IPS-NIHi7 (cell line): ENCODE measurements around the gene PARN.
A peak's percentile ranks its signal among the peaks of the same experiment; 100 is the strongest.
"Not testable (repeated sequence)": the region's sequence is repeated elsewhere in the genome, so short reads cannot be mapped to it uniquely, and the experiment has no call there.

Experiments used
- DNase-seq: peaks from one replicate; pipeline ENCODE4 v3.0.0; 2012; ENCODE audit warnings: mixed read lengths; ENCODE audit errors: extremely low spot score

PARN gene

DNA sequence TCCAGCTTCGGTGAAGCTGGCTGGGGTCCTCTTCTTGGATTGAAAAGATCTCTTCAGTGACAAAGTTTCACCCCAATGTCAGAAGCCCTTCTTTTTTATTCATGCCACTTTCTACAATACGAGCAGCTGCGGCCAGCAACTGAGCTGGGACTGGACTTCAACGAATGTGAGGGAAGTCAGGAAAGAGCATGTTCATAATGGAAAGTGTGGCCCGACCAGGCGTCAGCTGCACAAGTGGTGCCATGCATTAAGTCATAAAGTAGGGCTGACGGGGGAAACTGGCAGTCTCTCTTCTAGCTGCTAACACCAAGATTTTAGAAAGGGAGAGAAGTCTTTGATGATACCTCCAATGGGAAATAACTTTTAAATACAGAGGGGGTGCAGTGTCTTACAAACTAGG, 192.6 kb downstream of the PARN start:
- DNase-seq = no peak

DNA sequence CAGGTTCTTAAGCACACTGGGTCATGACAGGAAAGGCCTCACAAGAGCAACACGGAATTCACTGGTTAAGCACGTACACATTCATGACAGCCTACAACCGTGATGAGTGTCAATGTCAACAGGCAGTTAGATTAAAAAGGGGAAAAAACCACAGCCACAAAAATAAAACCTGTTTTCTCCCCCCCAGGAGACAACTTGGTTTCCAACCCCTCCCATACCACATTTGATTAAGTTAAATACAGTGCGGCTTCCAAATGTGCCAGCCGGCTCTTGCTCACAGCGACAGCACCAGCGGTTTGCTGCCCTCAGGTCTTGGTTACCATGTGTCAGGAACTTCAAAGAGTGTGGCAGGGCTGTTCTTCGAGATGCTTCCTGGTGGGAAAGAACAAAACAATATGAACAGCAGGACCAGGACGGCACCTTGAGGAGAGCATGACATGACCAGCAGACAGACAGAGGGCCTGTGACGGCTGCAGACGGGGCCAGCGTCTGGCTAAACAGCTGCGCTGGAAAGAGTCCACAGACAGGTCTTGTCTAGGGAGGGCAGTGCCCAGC, 193.6 kb downstream of the PARN start:
- no peak for DNase-seq

DNA sequence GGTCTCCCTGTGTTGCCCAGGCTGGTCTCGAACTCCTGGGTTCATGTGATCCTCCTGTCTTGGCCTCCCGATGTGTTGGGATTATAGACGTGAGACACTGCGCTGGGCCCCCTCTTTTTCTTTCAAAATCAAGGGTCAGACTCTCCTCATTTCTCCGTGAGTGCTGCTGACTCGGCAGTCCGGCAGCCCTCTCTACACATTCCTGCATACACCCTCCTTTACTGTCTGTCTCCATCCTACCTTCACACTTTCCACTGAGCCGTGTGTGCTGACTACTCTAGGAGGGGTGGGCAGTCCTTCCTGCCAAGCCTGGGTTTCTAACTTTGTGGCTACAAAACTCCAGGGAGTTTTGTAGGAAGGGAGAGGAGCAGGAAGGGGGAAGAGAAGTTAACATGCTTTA, 195.2 kb downstream of the PARN start:
- DNase-seq = no peak

DNA sequence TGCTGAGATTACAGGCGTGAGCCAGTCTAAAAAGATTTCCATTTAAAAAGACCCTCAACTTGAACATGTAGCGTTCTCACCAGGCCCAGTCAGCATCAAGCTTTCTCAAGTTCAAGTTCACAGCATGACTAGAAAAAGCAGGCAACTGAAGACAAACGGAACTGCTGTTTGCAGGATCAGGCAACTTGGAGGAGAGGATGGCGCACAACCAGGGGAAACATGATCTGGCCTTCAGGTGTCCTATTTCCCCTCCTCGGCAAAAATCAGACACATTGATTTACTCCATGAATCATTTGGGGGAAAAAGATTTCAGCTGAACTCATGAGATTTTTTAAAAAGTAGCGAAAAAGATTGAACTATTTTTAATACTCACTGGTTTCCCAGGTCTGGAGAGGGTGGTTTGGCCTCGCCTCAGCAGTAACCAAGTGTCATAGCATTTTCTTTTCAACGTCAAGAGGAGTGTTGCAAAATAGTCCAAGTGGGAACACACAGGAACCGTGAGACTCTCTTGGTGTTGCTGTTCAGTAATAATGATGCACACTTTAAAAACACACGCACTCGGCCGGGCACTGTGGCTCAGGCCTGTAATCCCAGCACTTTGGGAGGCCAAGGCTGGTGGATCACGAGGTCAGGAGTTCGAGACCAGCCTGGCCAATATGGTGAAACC, 201.0 kb downstream of the PARN start:
- DNase-seq = not testable (repeated sequence)

DNA sequence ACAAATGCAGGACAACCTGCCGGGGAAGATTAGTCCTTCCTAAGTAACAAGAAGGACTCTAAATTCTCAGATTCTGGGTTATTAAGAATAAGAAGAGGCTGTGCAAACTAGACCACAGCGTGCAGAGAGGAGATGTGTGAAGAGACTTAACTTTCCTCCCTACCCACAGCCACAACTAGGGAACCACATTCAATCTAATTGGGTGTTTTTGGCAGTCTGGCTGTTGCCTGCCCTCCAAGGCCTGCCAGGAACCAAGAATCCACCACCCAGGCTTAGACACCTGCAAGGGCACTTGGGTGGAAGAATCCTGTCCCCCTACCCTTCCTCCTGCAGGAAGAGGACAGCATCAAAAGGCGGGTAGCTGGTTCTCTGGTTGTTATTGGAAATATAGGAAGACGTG, 202.0 kb downstream of the PARN start:
- no peak for DNase-seq

DNA sequence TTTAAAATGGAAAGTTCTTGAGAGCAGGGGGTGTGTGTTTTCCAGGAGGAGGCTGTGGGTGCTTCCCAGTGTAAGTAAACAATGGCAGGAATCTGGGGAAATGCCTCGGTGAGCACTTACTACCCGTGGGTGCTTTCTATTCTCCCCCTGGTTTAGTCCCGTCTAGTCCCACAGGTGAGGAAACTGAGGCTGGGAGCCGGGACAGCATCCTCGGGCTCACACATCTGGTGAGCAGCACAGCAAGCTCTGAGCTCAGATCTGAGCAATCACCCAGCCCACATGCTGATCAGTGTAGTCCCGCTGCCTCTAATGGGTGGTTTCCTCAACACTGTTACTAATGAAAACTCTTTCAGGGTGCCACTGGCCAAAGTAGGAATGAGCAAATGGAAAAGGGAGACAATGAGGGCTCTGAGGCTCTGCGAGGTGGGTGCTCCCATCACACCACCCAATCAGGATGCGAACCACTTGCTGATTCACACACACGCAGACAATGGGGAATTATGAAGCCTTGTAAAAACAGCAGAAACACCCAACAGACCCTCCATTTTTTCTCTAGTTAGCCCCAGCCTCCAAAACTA, 202.6 kb downstream of the PARN start:
- no peak for DNase-seq

DNA sequence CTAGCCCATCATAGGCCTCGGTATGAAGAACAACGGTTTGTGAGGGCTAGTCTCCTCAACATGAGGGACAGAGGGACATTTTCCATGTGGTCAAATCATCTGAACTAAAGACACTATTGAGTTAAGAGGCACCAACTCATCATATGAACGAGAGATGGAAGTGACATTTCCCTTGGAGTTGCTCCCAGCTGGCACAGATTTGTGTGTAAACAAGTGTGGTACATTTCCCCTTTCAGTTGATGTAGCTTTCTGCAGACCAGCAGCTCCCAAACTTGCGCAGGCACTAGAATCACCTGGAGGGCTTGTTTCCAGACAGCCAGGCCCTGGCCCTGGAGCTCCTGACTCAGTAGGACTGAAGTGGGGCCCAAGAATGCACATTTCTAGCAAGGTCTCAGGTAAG, 205.5 kb downstream of the PARN start:
- no peak for DNase-seq

DNA sequence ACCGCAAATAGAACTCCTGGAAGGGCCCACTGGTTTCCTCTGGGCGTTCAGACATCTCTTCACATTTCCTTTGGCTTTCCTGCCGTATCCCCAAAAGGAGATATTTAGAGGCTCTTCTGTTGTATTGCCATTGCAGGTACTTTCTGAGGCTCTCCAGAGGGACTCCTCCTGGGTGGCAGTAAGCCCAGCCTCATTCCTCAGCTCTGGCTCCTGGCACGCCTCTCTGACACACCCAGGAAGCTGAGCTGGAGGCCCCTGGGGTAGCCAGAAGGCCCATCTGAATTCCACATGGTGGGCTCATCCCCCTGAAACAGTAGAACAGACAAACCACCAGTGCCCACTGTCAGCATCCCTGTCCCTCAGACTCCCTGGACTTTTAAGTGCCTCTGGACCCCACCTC, 206.7 kb downstream of the PARN start:
- DNase-seq = no peak

DNA sequence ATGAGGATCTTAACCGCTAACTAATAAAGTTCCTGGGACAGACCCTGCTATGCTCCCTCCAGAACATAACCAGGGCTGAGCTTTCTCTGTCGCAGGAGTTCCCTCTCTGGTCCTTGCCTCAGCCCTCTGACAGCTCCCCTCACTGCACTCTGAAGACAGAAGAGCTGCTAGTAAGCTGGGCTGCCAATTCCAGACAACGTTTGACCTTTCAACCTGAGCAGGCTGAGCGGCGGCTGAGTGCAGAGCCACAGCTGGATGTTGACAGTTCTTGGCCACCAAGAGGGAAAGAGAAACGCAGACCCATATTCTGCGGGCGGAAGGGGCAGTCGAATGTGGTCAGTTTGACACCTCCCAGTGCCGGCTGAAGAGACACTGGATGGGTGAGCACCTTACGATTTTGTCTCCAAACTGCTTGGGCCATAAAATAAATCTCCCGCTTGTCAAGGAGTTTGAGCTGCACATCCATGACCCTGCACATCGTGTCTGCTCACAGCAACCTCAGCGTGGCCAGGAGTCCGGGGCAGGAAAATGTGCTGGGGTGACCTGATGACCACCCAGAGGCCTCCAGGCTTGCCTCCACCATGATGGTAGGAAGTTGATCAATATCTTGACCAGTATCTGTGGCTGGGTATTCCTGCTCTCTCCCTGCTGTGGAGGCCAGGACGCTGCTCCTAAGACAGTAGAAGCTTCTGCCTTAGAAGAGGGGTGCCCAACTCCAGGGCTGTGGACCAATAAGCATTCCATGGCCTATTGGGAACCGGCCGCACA, 209.2 kb downstream of the PARN start:
- no peak for DNase-seq

DNA sequence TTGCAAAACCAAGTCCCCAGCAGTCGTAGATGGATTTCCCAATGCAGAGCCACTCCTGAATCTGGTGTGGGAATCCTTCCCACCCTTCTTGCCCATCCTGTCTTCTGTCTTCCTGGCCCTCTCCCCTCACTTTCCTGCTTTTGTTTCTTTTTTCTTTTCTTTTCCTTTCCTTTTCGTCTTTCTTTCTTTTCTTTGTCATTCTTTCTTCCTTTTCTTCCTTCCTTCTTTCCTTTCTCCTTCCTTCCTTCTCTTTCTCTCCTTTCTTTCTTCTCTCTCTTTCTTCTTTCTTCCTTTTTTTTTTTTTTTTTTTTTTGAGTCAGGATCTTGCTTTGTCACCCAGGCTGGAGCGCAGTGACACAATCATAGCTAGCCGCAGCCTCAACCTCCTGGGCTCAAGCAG, 209.8 kb downstream of the PARN start:
- DNase-seq = not testable (repeated sequence)

DNA sequence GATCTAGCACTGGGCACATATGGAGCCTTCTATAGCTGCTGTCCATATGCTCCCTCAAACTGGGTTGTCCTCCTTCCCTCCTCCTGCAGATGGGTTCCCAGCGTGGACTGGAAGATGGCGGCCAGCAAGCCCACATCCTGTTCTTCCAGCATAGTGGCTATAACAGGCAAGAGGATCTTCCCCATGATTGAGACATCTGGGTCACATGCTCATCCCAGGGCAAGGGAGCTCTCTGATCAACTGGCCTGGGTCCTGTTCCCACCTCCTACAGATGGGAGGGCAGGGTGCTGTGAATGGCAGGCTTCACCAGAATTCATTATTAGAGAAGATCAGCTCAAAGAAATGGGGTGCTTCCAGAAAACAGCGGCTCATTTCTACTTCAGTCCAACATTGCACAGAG, 210.2 kb downstream of the PARN start:
- no peak for DNase-seq

DNA sequence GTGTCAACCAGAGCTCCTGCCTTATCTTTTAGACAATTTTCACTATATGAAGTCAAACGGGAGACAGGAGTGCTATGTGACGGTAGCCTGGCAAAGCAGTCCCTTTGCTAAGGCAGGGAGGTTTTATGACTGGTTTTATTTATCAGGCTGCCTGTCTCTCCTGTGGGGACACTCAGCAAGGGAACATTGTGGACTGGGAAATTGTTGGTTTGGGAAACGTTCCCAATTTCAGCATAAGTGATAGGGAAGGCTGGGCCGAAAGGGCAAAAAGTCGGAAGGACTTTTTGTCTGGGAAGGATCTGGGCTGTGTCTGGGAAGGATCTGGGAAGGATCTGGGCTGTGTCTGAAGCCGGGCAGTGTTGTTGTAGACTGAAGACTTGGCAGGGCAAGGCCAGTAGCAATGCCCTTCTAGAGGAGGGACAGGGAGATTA, 211.2 kb downstream of the PARN start:
- no peak for DNase-seq

DNA sequence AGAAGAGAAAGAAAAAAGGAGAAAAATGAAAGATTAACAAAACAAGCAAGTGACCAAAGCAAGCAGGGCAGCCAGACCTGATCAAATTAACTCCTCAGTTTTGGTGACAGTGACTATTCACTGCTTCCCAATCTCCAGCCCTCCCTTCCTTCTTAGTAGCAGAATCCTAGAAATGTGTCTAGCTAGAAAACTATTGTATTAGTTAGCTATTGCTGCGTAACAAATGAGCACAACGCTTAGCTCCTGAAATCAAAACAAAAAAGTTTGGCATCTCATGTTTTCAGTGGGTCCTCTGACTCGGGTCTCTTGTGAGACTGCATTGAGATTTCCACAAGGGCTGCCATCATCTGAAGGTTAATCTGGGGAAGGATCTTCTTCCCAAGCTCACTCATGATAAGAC, 213.9 kb downstream of the PARN start:
- DNase-seq = no peak

DNA sequence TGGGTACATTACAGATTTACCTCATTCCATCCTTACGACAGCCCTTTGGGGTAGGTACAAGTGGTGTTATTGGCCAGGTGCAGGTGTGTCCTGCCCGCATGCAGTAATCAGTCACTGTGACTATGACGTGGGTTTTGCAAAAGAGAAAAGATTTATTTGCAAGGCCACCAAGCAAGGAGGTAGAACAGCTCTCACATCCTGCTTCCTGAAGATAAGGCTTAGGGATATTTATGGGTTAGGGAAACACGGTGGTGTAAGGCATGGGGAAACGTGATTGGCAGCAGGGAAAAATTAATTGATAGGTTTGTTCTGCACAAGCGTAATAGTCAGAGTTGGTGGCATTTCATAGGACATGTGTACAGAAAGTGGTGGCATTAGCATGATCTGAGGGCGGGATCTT, 214.8 kb downstream of the PARN start:
- no peak for DNase-seq

DNA sequence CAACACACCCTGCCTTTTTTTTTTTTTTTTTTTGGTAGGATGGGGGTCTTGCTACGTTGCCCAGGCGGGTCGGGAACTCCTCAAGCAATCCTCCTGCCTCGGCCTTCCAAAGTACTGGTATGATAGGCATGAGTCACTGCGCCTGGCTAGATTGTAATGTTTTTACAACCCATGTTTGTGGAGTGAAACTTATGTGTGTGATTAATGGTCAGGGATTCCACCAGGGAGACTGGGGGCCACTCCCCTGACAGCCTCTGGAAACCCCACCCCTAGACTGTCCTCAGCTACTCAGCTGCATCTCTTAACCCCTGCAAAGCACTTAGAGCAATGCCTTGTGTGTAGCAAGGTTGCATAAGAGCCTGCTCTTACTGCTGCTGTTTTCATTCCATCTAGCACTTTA, 220.5 kb downstream of the PARN start:
- no peak for DNase-seq

DNA sequence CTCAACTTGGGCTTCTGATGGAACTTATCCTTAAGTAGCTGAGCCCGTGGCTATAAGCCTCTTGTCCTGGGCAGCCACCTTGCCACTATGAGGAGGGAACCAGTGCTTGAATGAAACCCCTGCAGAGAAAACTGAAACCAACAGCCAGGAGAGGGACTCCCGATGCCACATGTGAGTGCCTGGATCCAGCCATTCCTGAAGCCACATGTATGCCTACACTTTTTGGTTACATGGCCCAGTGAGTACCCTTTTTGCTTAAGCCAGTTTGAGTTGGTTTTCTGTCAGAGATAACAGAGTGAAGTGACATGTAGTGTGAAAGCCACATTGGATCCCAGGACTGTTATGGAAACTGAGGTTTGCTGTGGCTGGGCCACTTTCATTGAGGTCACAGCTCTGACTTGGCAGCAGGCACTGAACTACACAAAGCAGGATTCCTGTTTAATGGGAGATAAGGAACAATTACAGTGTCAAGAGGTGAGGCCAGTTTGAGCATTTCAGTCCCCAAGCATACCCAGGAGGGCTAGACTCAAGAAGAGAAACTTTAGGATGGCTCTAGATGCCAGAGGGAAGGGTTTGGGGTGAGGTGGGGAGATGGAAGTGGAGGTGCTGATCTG, 222.2 kb downstream of the PARN start:
- DNase-seq = no peak

DNA sequence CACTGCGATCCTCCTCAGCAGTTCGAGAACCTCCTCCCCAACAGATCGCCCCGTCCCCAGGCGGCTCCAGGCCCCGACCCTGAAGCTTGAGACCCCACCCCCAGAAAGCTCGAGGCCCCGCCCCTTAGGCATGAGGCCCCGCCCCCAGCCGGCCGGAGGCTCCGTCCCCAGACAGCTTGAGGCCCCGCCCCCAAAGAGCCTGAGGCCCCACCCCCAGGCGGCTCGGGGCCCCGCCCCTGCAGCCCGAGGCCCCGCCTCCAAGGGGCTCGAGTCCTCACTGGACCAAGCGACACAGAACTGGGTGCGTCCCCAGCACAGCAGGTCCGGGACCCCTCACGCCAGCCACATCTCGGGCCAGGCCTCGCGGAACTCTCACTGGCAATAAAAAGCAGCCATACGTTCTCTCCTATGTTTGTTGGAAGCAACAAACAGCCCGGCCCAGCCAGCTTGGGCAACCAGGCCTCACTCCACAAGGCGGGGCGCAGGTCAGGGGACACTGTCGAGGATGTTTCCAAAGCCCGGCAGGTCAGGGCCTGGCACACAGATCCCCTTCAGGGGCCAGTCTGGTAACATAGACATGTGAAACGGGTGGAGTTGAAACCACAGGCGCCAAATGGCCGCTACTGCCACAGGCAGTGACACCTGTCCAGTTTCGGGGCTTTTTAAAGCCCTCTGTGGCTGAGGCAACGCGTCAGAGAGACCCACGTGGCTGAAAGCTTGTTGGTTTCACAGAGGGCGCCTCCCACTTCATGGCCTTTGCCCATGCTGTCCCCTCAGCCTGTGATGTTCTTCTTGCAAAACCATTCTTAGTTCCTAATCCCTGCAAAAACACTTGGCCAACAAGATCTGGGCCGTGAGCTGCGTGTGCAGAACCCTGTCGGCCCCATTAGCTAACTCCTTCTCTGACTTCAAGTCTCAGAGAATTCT, 224.2 kb downstream of the PARN start:
- DNase-seq = peak; percentile 92

DNA sequence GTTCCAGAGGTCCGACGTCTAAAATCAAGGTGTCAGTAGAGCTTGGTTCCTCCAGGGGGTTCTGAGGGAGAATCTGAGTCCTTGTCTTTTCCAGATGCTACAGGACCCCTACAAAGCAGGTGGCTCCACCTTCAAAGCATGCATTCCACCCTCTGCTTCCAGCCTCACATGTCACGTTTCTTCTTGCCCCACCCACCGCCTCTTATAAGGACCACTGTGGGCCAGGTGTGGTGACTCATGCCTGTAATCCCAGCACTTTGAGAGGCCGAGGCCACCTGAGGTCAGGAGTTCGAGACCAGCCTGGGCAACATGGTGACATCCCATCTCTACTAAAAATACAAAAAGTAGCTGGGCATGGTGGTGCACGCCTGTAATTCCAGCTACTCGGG, 227.1 kb downstream of the PARN start:
- DNase-seq = not testable (repeated sequence)

DNA sequence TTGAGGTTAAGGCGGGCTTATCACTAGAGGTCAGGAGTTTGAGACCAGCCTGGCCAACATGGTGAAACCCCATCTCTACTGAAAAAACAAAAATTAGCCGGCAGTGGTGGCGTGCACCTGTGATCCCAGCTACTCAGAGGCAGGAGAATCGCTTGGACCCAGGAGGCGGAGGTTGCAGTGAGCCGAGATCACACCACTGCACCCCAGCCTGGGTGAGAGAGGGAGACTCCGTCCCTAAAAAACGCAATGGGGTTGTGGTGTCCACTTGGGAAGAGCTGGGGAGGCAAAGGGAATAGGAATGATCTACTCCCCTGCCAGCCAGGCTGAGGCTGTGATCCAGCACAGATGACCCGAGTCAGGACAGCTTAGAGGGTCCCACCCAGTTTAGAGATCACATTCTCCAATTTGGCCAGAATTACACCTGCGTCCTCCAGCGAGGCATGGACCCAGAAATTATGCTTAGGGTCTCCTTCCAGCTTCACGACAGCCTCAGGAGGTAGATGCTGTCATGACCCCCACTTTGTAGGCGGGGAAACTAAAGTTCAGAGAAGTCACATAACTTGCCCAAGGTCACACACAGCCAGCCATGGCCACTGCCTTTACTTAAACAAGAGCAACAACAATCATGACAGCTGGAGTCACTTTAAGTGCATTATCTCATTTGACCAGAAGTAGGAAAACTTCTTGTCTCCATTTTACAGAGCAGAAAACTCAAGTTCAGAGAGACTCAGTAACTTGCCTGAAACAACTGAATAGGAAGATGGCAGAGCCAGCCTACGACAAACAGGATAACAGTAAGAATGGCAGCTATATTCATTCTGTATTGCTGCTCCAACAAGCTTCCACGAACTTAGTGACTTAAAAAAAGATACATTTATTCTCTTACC, 227.7 kb downstream of the PARN start:
- DNase-seq = not testable (repeated sequence)

DNA sequence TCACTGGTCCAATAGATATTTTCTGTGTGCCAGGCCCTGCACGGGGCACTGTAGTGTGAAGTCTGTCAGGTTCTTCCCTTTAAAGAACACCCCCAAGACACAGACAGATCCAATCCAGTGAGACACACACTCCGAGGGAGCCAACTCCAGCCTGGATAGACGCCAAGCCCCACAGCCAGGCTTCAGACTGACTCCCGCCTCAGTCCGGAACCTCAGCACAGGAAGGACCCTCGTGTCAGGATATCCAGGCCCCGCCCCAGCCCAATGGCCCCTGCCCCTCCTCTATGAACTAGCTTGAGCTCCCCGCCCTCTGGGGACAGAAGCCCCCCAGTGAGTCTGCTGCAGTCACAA, 228.4 kb downstream of the PARN start:
- DNase-seq = not testable (repeated sequence)
